Islet of Langerhans (tissue), 1 donor: Measurements from ENCODE around the gene KIF3A.
"Not testable (repeated sequence)": the region's sequence is repeated elsewhere in the genome, so short reads cannot be mapped to it uniquely, and the experiment has no call there.

ENCODE experiments used
- FAIRE-seq: peaks from one replicate; lab custom pipeline; 2011; peaks lifted over from hg19 to GRCh38; lab: Jason Lieb, UNC

Gene KIF3A

DNA sequence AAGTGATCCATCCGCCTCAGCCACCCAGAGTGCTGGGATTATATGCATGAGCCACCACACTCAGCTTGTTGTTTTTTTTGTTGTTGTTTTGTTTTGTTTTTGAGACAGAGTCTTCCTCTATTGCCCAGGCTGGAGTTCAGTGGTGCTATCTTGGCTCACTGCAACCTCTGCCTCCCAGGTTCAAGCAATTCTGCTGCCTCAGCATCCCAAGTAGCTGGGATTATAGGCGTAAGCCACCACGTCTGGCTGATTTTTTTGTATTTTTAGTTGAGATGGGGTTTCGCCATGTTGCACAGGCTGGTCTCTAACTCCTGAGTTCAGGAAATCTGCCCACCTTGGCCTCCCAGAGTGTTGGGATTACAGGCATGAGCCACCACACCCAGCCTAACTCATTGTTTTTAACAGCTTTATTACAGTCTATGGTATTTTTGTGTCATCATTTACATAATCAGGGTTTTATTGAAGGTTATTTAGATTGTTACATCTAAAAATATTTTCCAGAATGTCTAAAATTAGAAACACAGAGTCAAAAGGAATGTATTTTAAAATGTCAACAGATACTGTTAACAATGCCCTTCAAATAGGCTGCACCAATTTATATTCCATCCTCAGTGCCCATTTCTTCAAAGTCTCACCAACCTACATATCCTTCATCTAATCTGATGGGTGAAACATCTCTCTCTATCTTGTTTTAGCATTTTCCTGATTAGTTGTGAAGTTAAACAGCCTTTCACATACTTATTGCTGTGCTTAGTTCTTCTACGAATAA lies 18.6 kb downstream of the KIF3A start:
- no peak for FAIRE-seq

DNA sequence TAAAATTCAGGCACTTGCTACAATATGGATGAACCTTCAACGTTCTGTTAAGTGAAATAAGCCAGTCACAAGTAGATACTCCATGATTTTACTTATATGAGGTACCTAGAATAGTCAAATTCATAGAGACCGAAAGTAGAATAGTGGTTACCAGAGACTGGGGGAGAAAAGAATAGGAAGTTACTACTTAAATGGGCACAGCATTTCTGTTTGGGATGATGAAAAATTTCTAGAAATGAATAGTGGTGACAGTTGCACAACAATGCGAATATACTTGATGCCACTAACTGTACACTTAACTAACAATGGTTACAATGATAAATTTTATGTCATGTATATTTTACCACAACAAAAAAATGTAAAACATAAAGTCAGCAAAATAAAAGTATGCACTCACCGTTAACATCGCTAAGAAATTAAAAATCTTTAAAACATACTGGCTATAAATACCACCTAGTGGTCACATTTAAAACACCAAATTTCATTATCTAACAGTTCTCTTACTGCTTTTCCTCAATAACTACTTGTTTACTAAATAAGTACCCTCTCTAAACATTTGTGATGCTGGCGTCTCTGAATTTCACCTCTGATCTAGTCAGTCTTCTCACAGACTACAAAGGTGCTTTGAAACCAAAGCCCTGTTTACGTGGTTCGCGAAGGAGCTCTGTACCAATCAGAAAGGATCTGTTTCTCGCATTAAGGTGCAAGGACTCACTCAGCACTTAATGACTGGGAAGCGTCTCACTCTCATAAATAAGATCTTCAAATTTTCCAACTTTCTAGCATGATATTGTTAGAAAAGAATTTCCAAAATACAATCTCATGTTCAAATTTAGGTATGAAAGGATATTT lies 22.7 kb downstream of the KIF3A start:
- peak; percentile 60 for FAIRE-seq

DNA sequence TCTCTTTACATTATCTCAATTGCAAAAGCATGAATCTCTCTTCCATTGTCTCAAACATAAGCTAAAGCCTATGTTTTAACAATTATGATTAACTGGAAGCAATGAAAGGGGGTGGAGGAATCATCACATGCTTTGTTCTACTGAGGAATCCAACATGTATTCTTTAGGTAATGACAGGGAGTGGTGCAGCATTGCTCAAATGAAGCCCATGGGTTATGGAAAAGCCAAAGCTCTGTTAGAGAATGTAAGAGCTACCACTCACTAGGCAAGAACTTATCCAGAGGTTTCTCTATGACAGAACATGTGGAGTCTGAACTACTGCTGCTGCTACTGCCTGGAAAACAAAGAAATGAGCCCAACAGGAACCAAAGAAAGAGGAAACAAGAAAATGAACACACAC lies 28.7 kb downstream of the KIF3A start:
- FAIRE-seq: no peak

DNA sequence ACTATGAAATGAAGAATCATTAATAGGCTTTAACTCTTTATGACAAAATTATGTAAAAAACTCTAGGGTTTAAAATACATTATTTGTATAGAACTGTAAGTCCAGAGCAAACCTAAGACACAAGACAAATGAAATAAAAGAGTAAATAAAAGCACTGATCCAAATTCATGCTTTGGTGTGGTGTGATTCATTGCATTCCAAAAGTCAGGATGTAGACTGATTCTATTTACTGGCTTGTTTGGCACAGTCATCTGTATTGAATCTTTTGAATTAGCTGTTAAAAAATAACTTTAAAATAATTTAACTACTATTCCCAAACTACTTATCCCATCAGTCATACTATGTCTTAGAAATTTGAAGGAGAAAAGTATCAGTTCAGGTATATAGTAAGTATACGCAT lies 32.5 kb downstream of the KIF3A start:
- peak; percentile 30 for FAIRE-seq

DNA sequence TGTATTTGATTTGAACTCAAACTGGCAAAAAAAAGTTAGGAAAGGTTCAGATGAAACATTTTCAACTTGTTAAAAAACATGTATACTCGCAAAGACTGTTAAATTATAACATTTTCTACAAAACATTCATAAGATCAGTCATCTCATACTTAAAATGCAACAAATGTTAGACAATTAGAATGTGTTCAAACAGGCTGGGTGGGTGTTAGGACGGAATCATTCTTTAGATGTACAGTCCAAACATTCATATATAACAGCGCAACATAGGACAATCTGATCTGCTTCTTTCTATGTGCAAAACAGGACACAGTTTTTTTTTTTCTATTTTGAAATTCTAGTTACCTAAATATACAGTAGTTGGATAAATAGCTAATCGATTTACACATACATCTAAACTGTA lies 41.4 kb downstream of the KIF3A start:
- no peak for FAIRE-seq

DNA sequence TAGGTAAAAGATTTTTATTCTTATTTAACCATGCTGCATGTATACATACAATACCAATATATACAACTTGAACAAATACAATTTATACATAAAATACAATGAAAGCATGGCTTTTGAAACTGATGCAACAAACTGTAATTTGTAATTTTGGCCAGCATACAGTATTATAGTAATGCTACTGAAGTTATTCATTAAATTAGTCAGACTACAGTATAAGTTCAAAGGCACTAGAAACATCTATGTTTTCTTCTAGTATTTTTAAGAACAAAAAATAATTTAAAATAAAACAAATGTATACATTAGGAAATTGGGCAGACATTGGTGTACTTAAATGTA lies 44.7 kb downstream of the KIF3A start:
- FAIRE-seq: no peak

DNA sequence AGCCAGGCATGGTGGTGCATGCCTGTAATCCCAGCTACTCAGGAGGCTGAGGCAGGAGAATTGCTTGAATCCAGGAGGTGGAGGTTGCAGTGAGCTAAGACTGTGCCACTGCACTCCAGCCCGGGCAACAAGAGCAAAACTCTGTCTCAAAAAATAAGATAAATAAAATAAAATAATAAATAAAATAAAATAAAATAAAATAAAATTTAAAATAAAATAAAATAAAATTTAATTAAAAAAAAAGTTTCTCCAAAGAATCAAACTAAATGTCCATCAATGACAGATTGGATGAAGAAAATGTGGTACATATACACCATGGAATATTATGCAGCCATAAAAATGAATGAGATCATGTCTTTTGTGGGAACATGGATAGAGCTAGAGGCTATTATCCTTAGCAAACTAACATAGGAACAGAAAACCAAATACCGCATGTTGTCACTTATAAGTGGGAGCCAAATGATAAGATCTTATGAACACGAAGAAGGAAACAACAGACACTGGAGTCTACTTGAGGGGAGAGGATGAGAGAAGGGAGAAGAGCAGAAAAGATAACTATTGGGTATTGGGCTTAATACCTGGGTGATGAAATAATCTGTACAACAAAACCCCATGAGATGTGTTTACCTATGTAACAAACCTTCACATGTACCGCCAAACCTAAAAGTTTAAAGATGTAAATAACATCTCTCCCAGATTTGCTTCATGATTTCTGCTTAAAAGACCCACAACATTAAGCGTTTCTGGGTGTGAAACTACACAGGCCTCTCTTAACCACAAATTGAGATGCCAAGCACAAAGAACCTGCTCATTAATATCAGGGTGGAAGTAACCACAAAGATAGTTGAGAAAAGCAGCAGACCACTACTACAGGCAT lies 45.4 kb downstream of the KIF3A start:
- FAIRE-seq: not testable (repeated sequence)

DNA sequence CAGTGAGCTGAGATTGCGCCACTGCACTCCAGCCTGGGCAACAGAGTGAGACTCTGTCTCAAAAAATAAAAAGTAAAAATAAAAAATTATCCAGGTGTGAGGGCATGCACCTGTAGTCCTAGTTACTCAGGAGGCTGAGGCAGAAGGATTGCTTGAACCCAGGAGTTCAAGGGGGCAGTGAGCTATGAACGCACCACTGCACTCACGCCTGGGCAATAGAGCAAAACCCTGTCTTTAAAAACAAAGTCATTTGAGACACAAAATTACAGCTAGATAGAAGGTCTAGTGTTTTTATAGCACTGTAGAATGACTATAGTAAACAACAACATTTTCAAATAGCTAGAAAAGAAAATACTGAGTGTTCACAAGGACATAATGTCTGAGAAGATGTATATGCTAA lies 47.2 kb downstream of the KIF3A start:
- no peak for FAIRE-seq

DNA sequence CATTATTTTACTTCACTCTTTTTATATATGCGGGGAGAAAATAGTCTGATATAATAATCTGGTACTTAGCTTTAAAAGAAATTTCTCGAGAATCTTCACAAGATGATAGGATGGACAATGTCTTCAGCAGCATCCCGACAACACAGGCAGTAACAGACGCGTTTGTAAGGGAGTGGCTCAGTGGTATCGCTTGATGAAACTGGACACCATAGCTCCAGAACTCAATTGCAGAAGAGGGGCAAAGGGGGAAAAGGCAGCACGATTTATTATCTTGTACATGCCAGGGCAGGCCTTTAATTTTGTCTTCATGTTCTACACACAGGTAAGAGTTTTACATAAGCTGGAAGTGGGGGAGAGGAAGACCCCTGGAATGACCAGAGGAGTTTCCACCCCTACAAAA lies 47.8 kb downstream of the KIF3A start:
- FAIRE-seq: no peak

DNA sequence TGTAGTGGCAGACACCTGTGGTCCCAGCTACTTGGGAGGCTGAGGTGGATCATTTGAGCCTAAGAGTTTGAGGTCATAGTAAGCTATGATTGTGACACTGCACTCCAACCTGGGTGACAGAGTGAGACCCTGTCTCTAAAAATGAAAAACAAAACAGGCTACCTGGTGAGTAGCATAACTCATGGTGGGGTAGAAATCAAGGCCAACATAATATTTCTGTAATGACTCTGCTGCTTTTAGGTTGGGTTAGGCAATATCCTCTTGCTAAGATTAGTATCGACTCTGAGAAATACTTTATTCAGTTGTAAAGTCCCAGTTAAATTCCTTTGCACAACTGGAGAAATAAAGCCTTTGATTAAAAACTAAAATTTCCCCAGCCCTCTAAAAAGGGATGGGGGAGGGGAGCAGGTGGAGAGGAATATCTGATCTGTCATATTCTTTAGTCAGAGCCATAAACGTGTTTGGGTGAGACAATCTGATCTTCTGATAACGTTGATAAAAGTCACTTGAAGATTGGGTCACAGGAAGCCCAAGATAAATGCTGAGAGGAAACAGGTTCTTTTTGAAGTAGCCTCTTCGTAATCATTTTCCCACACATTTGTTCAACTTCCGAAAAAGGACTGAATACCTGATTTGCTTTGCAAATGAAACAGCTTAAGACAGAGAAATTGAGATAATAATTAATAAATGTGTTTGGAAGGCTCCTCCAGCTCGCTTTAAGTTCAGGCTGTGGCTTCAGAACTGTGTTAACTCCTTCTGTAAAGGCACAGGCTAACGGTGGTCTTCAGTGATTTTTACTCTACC lies 48.6 kb downstream of the KIF3A start:
- FAIRE-seq: no peak

DNA sequence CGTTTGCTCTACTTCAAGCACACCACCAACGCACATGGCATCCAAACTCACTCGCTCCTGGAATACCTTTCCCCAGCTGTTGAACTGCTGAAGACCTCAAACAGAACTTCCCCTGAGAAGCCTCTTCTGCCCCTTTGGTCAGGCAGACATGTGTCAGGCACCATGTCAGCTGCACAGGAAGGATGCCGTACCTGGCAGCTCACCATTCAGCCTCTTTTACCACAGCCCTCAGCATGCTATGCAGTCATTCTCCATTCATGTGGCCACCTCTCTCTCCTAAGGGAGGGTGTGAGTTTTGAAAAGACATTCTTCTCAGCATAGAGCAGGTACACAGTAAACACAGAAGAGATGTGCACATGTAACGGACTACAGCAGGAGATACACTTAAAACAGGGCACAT lies 49.4 kb downstream of the KIF3A start:
- FAIRE-seq: no peak

DNA sequence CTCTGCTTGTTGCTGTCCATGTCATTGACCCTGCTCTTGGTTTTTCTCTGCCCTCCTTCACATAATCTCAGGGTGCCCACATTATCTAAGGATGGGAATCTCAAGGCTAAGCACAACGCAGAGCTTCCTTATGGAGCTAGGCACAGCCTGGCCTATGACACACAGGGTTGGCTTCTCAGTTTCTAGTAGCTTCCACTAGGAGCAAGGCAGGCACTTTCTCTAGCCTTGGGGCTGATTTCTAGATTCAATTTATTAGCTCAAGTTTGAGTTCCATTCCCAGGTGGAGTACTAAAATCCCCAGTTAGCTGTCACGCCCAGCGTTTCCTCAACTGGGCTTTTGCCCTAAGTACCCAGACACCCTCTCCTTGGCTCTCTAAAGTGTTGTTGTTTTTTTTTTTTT lies 51.2 kb downstream of the KIF3A start:
- no peak for FAIRE-seq

DNA sequence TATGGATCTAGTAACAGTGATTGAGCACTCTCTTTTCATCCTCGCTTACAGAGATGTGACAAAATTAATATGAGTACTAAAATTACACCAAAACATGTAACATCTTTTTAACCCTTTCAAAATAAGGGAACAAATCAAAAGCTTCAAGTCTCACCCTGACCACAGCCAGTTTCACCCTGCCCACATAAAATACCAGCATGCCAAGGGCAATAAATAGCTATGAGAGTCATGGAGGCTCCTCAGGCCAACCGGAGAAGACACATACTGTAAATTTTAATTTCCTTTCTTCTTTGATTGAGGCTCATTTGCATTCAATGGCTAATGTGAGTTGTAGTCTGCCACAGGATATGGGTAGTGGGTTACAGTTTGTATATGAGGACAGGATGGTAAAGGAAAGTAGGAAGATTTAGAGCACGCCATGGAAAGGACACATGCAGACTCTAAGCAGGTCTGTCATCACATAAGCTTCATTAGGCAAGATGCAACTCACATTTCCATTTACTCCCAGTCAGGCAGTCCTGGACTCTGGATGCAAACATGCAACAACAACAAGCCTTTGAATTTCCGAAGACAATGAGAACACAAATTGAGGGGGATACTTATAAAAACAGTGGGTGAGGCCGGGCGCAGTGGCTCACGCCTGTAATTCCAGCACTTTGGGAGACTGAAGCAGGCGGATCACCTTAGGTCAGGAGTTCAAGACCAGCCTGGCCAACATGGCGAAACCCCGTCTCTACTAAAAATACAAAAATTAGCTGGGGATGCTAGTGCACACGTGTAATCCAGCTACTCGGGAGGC lies 52.2 kb downstream of the KIF3A start:
- no peak for FAIRE-seq

DNA sequence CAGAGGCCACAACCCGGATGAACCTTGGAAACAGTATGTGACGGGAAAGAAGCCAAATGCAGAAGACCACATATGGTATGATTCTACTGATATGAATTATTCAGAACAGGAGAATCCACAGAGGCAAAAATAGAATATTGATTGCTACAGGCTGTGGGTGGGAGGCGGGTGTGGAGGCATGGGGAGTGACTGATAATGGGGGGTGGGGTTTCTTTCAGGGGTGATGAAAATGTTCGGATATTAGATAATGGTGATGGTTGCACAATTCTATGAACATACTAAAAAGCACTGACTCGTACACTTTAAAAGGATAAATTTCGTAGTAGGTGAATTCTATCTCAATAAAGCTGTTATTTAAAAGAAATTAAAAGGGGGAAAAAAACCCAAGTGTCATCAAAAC lies 52.9 kb downstream of the KIF3A start:
- FAIRE-seq: no peak

DNA sequence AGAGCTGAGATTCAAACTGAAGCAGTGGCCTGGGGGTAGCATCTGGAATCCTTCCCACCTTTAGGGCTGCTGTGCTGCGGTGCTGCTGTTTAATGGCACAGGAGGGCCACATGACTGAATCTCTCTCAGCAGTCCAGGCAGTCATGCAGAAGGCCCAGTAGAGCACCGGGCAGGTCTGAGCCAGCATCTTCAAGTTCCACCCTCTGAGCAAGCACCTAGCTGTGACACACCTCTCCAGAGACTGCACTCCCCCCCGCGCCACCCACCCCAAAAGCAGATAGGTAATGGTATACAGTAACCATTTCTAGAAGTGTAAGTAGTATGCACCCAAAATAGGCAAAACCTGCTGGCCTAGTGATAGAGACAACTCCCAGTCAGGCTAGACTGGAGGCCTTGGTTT lies 55.4 kb downstream of the KIF3A start:
- no peak for FAIRE-seq

DNA sequence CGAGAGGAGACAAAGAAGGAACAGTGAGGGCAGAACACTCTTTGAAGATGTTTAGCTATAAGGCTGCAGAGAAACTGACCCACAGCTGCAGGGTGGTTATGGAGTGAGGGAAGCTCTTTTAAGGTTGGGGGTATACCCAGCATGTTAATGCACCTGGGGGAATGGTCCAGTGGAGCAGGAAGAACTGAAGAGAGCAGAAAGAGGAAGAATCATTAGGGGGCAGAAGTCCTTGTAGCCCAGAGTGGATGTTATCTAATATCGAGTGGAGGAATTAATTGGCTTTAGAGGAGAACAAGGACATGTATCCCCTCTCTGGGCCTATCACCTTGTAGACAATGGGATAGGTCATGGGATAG lies 55.9 kb downstream of the KIF3A start:
- no peak for FAIRE-seq

DNA sequence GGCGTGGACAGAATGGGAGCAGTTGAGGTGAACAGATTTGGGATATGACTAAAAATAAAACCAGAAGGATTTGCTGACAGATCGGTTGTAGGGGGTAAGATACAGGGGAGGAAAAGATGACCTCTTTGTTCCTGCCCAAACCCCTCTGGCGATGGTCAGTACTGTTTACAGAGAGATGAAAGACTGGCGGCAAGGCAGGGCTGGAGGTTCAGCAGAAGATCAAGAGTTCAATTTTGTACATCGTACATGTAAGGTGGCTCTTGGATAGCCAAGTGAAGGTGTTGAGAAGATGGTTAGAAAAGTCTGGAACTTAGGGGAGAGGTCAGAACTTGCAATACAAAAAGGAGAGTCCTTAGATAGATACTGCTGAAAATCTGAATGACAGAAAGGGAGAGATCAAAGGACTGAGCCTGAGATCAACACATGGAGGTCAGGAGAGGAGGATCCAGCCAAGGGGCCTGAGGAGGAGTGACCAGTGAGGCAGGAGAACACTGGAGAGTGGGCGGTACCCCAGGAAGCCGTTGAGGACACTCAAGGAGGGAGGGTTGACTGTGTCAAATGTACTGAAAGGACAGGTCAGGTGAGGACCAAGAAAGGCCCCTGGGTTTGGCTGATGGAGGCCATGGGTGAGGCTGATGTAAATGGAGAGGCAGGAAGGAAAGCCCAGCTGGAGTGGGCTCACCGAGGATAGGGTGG lies 56.4 kb downstream of the KIF3A start:
- no peak for FAIRE-seq

DNA sequence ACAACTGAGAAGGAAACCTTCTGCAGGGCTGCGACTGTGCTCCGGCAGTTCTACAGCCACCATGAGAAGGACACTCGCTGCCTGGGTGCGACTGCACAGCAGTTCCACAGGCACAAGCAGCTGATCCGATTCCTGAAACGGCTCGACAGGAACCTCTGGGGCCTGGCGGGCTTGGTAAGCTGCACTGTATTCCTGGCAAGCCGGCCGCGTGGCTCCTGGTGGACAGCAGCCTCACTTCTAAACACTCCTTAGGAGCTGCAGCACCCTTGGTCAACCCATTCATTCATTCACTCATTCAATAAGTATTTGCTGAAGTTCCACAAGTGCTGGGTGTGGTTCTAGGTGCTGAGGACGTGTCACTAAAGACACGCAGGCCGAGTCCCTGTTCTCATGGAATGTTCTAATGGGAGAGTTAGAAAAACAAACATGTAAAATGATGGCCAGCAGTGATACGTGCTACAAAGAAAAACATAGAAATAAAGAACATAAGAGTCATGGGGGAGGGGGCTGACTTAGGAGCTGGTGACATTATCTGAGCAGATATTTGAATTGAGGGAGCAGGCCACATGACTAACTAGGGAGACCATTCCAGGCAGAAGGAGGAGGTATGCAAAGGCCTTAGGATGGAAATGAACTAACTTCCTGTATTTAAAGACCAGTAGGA lies 57.5 kb downstream of the KIF3A start:
- no peak for FAIRE-seq

DNA sequence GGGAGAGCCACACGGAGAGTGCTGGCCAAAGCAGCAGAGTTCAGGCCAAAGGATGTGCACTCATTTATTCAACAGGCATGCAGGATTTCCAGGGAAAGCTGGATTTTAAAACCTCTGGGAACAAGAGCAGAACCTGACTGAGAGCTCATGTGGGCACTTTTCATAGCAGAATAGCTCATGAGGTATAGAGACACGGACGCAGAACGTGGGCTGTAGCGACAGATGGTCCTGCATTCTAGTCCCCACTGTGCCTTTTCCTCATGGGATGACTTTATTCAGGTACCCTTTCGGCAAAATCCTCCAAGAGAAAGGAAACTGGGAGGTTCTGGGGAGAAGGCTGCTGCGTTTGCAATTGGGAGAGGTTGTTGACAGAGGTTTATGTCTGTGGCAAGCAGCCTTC lies 58.2 kb downstream of the KIF3A start:
- FAIRE-seq: no peak

DNA sequence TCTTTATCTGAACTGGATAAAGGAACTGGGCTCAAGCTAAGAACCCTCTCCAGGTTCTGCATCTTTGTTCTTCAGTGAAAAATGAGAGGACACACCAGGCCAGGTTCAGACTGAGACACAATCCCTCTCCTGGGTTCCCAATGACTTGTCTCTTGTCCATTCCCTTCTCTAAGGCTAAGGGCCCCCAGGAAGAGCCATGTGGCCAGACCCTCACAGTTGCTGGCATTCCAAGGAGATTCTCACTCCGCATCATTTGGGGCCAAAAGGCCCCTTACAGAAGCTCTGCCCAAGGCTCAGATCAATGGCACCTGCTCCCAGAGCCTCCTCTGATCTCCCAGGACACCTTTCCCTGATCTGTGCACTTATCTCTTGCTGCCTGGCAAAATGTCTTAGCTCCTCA lies 58.6 kb downstream of the KIF3A start:
- FAIRE-seq: no peak
